Epithelial cell of proximal tubule (primary cell): ENCODE results near the gene ZNF32. TPM values are rescaled to one million over a fixed set of nuclear protein-coding genes. Genes with fewer than 3 reads are reported as not detected.
A peak's percentile ranks its signal among the peaks of the same experiment; 100 is the strongest.

Experiments used
- DNase-seq: peaks from one replicate; pipeline ENCODE4 v3.0.0-alpha.2; 2011; ENCODE audit warnings: low read depth
- H3K4me3 ChIP-seq: 2 replicates; pipeline ENCODE4 v1.5.1; 2011; ENCODE audit warnings: low read depth, mild to moderate bottlenecking, low read length
- CTCF ChIP-seq: conservative IDR thresholded peaks from 2 replicates; pipeline ENCODE4 v1.5.1; 2012; ENCODE audit warnings: low read depth, mild to moderate bottlenecking, low read length
- total RNA-seq: library from RNA; depleted of rRNA; stranded (reverse); fragments of >200 nt; gene quantifications from 2 replicates; pipeline ENCODE4 v1.2.3, GENCODE V29; 2015

Gene ZNF32
- total RNA-seq, 1 donor from 2014 or later = 32.1 TPM

- no peak for TF ChIP-seq CTCF
- DNase-seq = no peak
- H3K4me3 ChIP-seq = no peak overlapping the region
These were observed 17.9 kb upstream of the ZNF32 start for GRCh38 chr10:43666552-43666951.

- no peak for TF ChIP-seq CTCF
- H3K4me3 ChIP-seq = no peak overlapping the region
- DNase-seq = no peak
These were observed 16.4 kb upstream of the ZNF32 start for GRCh38 chr10:43665054-43665453.

DNA sequence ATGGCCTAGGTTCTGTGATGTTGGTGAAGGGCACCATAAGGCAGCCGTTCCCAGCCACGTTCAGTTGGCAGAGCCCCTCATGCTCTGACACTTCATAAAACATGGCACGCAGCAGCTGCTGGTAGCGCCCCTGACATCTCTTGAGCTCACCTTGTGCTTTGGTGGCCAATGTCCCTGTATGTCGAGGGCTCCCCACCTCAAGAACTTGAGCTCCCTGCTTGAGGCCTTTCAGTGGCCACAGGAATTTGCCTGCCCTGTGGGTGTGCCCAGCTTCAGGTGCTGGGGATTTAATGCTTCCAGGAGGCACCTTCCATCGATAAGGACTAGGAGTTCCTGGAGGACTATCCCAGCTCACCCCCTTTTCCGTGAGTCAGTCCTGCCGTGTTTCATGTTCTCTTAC lies 9.5 kb upstream of the ZNF32 start:
- H3K4me3 ChIP-seq = no peak overlapping the region
- DNase-seq = no peak
- TF ChIP-seq CTCF = no peak

GRCh38 chr10:43655311-43655710 lies 6.6 kb upstream of the ZNF32 start:
- no peak overlapping the region for H3K4me3 ChIP-seq
- no peak for DNase-seq
- no peak for TF ChIP-seq CTCF

- no peak for TF ChIP-seq CTCF
- no peak overlapping the region for H3K4me3 ChIP-seq
- DNase-seq = no peak
These were observed 5.1 kb upstream of the ZNF32 start for GRCh38 chr10:43653746-43654145.

DNA sequence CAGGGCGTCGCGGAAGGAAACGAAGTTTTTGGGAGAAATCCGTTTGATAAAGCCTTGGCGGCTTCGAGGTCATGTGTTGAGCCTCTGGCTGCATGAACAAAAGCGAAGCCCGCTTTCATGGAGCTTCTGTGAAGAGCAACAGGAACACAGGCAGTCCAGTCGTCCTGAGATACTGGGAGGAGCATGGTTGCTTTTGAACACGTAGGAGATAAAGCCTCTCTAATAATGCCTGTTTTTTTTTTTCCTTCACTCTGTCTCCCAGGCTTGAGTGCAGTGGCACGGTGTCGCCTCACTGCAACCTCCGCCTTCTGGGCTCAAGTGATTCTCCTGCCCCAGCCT lies 473 bp upstream of the ZNF32 start:
- TF ChIP-seq CTCF = no peak
- peak overlapping the region; percentile 73 for H3K4me3 ChIP-seq

DNA sequence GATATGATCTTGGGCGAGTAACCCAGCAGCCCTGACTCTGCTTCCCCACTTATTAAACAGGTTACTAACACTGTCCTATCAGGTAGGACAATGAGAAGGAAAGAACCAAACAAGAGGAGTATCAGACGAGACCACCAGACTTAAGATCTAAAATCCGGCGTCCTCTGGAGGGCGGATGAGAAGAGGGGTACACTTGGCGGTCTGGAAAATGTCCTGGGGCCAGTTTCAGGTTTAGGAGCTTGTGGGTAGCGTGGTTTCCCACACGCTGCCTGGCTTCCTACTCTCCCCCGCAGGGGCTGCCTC lies 635 bp downstream of the ZNF32 start:
- TF ChIP-seq CTCF = no peak
- H3K4me3 ChIP-seq = peak overlapping the region; percentile 73
- DNase-seq = no peak

More for the DNA sequence above, 473 bp upstream of the ZNF32 start:
- no peak for DNase-seq
